OCI-LY1 (cell line): Measurements from ENCODE around the gene ZNF101.
A peak's percentile ranks its signal among the peaks of the same experiment; 100 is the strongest.

Experiments used
- H2AFZ ChIP-seq: fragments of 200-600 bp; sonication (generic), shearing (Covaris generic); 2 replicates; pipeline ENCODE4 v1.6.0; 2014; ENCODE audit warnings: antibody characterized with exemption, mild to moderate bottlenecking, low read length
- H3F3A ChIP-seq: fragments of 200-600 bp; sonication (generic), shearing (Covaris generic); 2 replicates; pipeline ENCODE4 v1.6.0; 2014; ENCODE audit warnings: mild to moderate bottlenecking, antibody characterized with exemption, low read length, moderate library complexity; ENCODE audit not compliant: insufficient read depth
- H3K27ac ChIP-seq: fragments of 200-600 bp; sonication (generic); 2 replicates; pipeline ENCODE4 v1.5.1; 2014; ENCODE audit warnings: low read length, mixed run types, mild to moderate bottlenecking, low read depth; ENCODE audit not compliant: poor library complexity, severe bottlenecking
- H3K27me3 ChIP-seq: fragments of 200-600 bp; sonication (generic); 2 replicates; pipeline ENCODE4 v1.6.0; 2014; ENCODE audit warnings: antibody characterized with exemption, mild to moderate bottlenecking, low read length, moderate library complexity; ENCODE audit not compliant: insufficient read depth
- H3K36me3 ChIP-seq: fragments of 200-600 bp; sonication (generic); 2 replicates; pipeline ENCODE4 v1.6.1; 2014; ENCODE audit warnings: mild to moderate bottlenecking, antibody characterized with exemption, low read length, moderate library complexity, mixed read lengths; ENCODE audit not compliant: insufficient read depth
- H3K4me1 ChIP-seq: fragments of 200-600 bp; sonication (generic); 2 replicates; pipeline ENCODE4 v1.5.1; 2014; ENCODE audit warnings: mild to moderate bottlenecking, low read length, moderate library complexity; ENCODE audit not compliant: insufficient read depth, severe bottlenecking
- H3K4me2 ChIP-seq: fragments of 200-600 bp; sonication (generic), shearing (Covaris generic); 2 replicates; pipeline ENCODE4 v1.6.1; 2014; ENCODE audit warnings: low read length
- H3K4me3 ChIP-seq: fragments of 200-600 bp; sonication (generic); 2 replicates; pipeline ENCODE4 v1.5.1; 2014; ENCODE audit warnings: low read length, low read depth, mild to moderate bottlenecking, mixed read lengths; ENCODE audit not compliant: poor library complexity, severe bottlenecking
- H3K79me2 ChIP-seq: fragments of 200-600 bp; shearing (Covaris generic); 2 replicates; pipeline ENCODE4 v1.6.1; 2016; ENCODE audit warnings: mixed run types, low read length, mixed read lengths; ENCODE audit not compliant: insufficient read depth
- H3K9ac ChIP-seq: fragments of 200-600 bp; sonication (generic), shearing (Covaris generic); 2 replicates; pipeline ENCODE4 v1.6.1; 2014; ENCODE audit warnings: mild to moderate bottlenecking, low read length, mixed read lengths
- H3K9me2 ChIP-seq: fragments of 200-600 bp; sonication (generic), shearing (Covaris generic); 2 replicates; pipeline ENCODE4 v1.6.1; 2014; ENCODE audit warnings: low read depth, mild to moderate bottlenecking, low read length, mixed read lengths
- H3K9me3 ChIP-seq: fragments of 200-600 bp; shearing (Covaris generic); 2 replicates; pipeline ENCODE4 v1.6.1; 2014; ENCODE audit warnings: low read length, mixed read lengths
- H4K20me1 ChIP-seq: fragments of 200-600 bp; sonication (generic), shearing (Covaris generic); 2 replicates; pipeline ENCODE4 v1.6.0; 2016; ENCODE audit warnings: mild to moderate bottlenecking, low read length; ENCODE audit not compliant: insufficient read depth
- EZH2 ChIP-seq: fragments of 200-600 bp; sonication (generic), shearing (Covaris generic); IDR thresholded peaks from 2 replicates; pipeline ENCODE4 v1.8.0; 2017; ENCODE audit warnings: borderline replicate concordance, mixed run types, mild to moderate bottlenecking, antibody characterized with exemption, low read length, moderate library complexity, mixed read lengths
- TF ChIP-seq, protein P1 (sequence below): fragments of 200-600 bp; sonication (generic), shearing (Covaris generic); IDR thresholded peaks from 2 replicates; pipeline ENCODE4 v1.5.1; 2017; ENCODE audit warnings: mild to moderate bottlenecking, antibody characterized with exemption, low read length, moderate library complexity, mixed read lengths

The ZNF101 gene

DNA sequence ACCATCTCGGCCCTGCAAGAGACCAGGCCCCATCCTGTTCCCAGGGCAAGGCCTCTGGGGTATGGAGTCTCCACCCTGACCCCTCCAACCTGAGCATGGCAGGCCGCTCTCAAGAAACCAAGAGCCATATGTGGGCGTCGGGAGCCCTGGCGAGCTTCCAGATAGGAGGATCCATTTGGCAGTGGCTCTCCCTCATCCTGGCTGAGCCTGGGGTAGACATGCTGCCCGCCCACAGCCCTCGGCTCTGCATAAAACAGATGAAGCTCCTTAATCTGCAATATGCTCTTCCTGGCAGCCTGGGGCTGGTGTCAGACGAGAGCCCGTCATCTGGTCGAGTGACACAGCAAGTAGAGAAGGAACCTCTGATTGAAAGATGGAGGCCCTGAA, 11.2 kb upstream of the ZNF101 start:
- H3K27ac ChIP-seq: no peak overlapping the region
- no peak overlapping the region for H3K4me2 ChIP-seq
- H3K9ac ChIP-seq: no peak overlapping the region
- H3K79me2 ChIP-seq: peaks cover 20% of the 10 kb centered on the region
- H3K4me3 ChIP-seq: no peak overlapping the region
- TF ChIP-seq EZH2: no peak
- TF ChIP-seq, protein P1, sequence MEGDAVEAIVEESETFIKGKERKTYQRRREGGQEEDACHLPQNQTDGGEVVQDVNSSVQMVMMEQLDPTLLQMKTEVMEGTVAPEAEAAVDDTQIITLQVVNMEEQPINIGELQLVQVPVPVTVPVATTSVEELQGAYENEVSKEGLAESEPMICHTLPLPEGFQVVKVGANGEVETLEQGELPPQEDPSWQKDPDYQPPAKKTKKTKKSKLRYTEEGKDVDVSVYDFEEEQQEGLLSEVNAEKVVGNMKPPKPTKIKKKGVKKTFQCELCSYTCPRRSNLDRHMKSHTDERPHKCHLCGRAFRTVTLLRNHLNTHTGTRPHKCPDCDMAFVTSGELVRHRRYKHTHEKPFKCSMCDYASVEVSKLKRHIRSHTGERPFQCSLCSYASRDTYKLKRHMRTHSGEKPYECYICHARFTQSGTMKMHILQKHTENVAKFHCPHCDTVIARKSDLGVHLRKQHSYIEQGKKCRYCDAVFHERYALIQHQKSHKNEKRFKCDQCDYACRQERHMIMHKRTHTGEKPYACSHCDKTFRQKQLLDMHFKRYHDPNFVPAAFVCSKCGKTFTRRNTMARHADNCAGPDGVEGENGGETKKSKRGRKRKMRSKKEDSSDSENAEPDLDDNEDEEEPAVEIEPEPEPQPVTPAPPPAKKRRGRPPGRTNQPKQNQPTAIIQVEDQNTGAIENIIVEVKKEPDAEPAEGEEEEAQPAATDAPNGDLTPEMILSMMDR: no peak
- no peaks in the 10 kb centered on the region for H3F3A ChIP-seq
- H2AFZ ChIP-seq: no peak overlapping the region
- no peaks in the 10 kb centered on the region for H4K20me1 ChIP-seq
- no peaks in the 10 kb centered on the region for H3K9me3 ChIP-seq
- H3K36me3 ChIP-seq: peaks cover 87% of the 10 kb centered on the region
- H3K27me3 ChIP-seq: no peaks in the 10 kb centered on the region
- H3K4me1 ChIP-seq: peaks cover 14% of the 10 kb centered on the region
- H3K9me2 ChIP-seq: no peaks in the 10 kb centered on the region

DNA sequence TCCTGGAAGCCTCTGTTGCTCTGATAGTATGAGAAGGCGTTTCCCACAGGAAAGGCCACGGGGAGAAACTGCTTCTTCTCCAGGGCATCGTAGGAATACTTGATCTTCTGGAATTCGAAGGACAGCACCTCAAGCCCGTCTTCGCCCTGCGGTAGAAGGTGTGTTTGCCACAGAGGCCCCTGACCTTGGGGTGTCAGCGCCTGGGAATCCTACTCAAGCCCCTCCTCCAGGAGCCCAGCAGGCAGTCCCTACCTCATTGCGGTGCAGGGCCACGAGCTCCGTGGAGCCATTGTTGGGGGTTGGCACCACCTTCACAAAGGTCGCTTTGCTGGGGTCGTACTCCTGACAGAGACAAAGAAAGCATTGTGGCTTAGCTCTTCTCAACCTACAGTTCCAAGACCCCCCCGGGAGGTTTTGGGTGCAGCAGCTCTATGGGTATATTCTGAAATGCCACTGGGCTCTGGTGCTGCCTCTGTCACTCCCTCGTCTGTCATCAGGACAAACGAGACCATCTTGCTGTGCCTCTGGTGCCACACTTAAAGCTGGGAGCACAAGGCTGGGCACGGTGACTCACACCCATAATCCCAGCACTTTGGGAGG, 8.9 kb upstream of the ZNF101 start:
- peaks cover 22% of the 10 kb centered on the region for H3K4me1 ChIP-seq
- H3K79me2 ChIP-seq: peaks cover 27% of the 10 kb centered on the region
- H3K27me3 ChIP-seq: no peaks in the 10 kb centered on the region
- H3K9ac ChIP-seq: no peak overlapping the region
- peaks cover 64% of the 10 kb centered on the region for H3K36me3 ChIP-seq
- no peak overlapping the region for H2AFZ ChIP-seq
- H3K4me2 ChIP-seq: no peak overlapping the region
- H3F3A ChIP-seq: no peaks in the 10 kb centered on the region
- no peaks in the 10 kb centered on the region for H4K20me1 ChIP-seq
- no peak overlapping the region for H3K27ac ChIP-seq
- H3K9me2 ChIP-seq: no peaks in the 10 kb centered on the region
- no peak for TF ChIP-seq EZH2
- TF ChIP-seq, protein P1: no peak
- no peaks in the 10 kb centered on the region for H3K9me3 ChIP-seq
- H3K4me3 ChIP-seq: no peak overlapping the region

DNA sequence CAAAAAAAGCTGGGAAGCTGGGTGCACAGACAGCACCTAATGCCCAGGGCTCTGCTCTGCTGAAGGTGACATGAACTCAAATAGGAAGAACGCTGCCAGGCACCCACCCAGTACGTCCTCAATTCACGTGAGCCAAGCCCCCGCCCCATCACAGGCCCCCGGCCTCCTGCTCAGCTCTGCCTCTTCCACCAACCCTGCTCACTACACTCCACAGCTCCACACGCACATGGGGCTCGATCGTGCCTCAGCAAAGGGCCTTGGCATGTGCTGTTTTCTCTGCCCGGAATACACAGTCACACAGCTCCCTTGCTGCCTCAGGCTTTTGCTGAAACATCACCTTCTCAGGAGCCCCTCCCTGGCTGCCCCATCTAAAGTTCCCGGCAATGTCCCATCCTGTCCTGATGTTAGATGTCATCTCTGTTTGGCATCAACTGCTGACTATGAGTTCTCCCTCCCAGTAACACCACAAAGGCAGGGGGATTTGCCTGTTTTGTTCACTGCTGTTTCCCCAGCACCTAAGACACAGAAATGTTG, 7.4 kb upstream of the ZNF101 start:
- Histone ChIP-seq H3K27me3 (no peaks in the 10 kb centered on the region), H3K36me3 (peaks cover 49% of the 10 kb centered on the region), H3K79me2 (peaks cover 27% of the 10 kb centered on the region), H3K4me2 (peak overlapping the region; percentile 99), H2AFZ (no peak overlapping the region), H3K27ac (peak overlapping the region; percentile 93), H3K4me1 (peaks cover 25% of the 10 kb centered on the region), H3F3A (no peaks in the 10 kb centered on the region), H3K9me3 (no peaks in the 10 kb centered on the region), H4K20me1 (no peaks in the 10 kb centered on the region), H3K4me3 (peak overlapping the region; percentile 95), H3K9me2 (no peaks in the 10 kb centered on the region), H3K9ac (peak overlapping the region; percentile 93)
- no peak for TF ChIP-seq EZH2
- TF ChIP-seq, protein P1: no peak
